OCI-LY7 (cell line): ENCODE results near the gene CDC20.

ENCODE experiments used
- CTCF ChIP-seq: fragments of 200-600 bp; sonication (generic); conservative IDR thresholded peaks from 2 replicates; pipeline ENCODE4 v1.5.1; 2014; ENCODE audit warnings: mild to moderate bottlenecking, antibody characterized with exemption, low read length, moderate library complexity, mixed read lengths
- EZH2phosphoT487 ChIP-seq: fragments of 200-600 bp; sonication (generic); IDR thresholded peaks from 2 replicates; pipeline ENCODE4 v1.6.1; 2018; ENCODE audit warnings: low read depth, borderline replicate concordance, mild to moderate bottlenecking, mixed run types, antibody characterized with exemption, low read length, moderate library complexity, mixed read lengths

DNA sequence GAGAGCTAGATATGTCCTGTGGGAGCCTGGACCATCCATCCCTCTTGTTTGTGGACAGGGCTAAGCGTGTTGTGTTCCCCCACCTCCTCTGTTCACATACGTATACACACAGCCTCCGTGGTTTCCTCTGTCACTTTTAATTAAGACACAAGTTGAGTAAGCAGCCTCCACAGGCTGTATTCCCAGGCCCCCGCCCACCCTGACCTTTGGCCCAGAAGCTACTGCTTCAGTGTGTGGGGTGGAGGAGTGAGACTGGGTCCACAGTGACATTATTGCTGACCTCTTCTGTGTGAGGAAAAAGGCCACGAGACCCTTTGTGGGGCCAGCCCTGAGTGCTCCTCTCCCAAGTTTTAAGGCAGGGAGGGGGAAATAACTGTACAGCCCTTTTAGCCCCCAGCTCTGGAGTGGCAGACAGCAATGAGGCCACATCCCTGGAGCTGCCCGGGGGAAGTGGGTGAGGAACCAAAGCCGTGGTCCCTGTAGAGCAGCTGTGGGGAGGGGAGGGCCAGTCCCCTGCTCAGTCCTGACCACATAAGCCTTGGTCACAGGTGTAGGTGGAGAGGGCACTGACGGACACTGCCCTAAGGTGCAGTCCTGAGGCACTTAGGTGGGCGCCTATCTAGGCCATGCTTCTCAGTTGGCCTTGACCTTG is 4.6 kb downstream of the CDC20 start:
- no peak for TF ChIP-seq CTCF
- TF ChIP-seq EZH2phosphoT487, result no peak
